Chondrocyte (in vitro differentiated cells): Measurements from ENCODE around the gene AGPAT4. TPM values are rescaled to one million over a fixed set of nuclear protein-coding genes. Genes with fewer than 3 reads are reported as not detected.

Source experiments
- DNase-seq: peaks from one replicate; pipeline ENCODE4 v3.0.0; 2021; ENCODE audit warnings: mixed read lengths, low spot score
- H3K27ac Mint-ChIP-seq: one replicate; pipeline ENCODE4 v1.8.0; 2021; ENCODE audit warnings: mild to moderate bottlenecking, moderate library complexity, mixed read lengths; ENCODE audit not compliant: unreplicated experiment
- H3K27me3 Mint-ChIP-seq: 2 replicates; pipeline ENCODE4 v1.8.0; 2021; ENCODE audit warnings: low read depth, mixed read lengths
- H3K36me3 Mint-ChIP-seq: 2 replicates; pipeline ENCODE4 v1.8.0; 2021; ENCODE audit warnings: low read depth, mixed read lengths
- H3K4me1 Mint-ChIP-seq: 2 replicates; pipeline ENCODE4 v1.8.0; 2021; ENCODE audit warnings: low read depth, mild to moderate bottlenecking, mixed read lengths
- H3K4me3 Mint-ChIP-seq: one replicate; pipeline ENCODE4 v1.8.0; 2021; ENCODE audit warnings: mild to moderate bottlenecking, moderate library complexity, mixed read lengths; ENCODE audit not compliant: unreplicated experiment
- H3K9me3 Mint-ChIP-seq: 2 replicates; pipeline ENCODE4 v1.8.0; 2021; ENCODE audit warnings: low read depth, mixed read lengths
- CTCF ChIP-seq: fragments of 200-600 bp; sonication (generic); IDR thresholded peaks from 2 replicates; pipeline ENCODE4 v1.5.0; 2021; ENCODE audit warnings: antibody characterized with exemption, mild to moderate bottlenecking, moderate library complexity
- total RNA-seq: library from RNA; stranded (reverse); gene quantifications from 3 replicates; pipeline ENCODE4 v1.2.1, GENCODE V29; 2021

Gene AGPAT4
- total RNA-seq, 1 donor from 2014 or later: 11.9 TPM

- DNase-seq: no peak
- H3K9me3 Mint-ChIP-seq: peaks cover 4% of the 10 kb centered on the region
- peaks cover 7% of the 10 kb centered on the region for H3K36me3 Mint-ChIP-seq
Measured at GRCh38 chr6:161216616-161217205, 57.1 kb downstream of the AGPAT4 start.

GRCh38 chr6:161215876-161216615 lies 57.8 kb downstream of the AGPAT4 start:
- H3K36me3 Mint-ChIP-seq: peaks cover 6% of the 10 kb centered on the region
- peak overlapping the region; percentile 69 for H3K27ac Mint-ChIP-seq
- peaks cover 11% of the 10 kb centered on the region for H3K4me1 Mint-ChIP-seq
- H3K4me3 Mint-ChIP-seq: no peak overlapping the region
- TF ChIP-seq CTCF: no peak
- no peak for DNase-seq
- H3K27me3 Mint-ChIP-seq: no peaks in the 10 kb centered on the region
- H3K9me3 Mint-ChIP-seq: peaks cover 9% of the 10 kb centered on the region

More at GRCh38 chr6:161216616-161217205, 57.1 kb downstream of the AGPAT4 start:
- no peak for TF ChIP-seq CTCF
- H3K27ac Mint-ChIP-seq: no peak overlapping the region
- H3K4me1 Mint-ChIP-seq: peaks cover 11% of the 10 kb centered on the region
- H3K4me3 Mint-ChIP-seq: no peak overlapping the region
- H3K27me3 Mint-ChIP-seq: no peaks in the 10 kb centered on the region

- Mint-ChIP-seq H3K27me3 (no peaks in the 10 kb centered on the region), H3K27ac (peak overlapping the region; percentile 69), H3K36me3 (peaks cover 6% of the 10 kb centered on the region), H3K4me1 (peaks cover 11% of the 10 kb centered on the region), H3K9me3 (peaks cover 9% of the 10 kb centered on the region), H3K4me3 (no peak overlapping the region)
- no peak for DNase-seq
- TF ChIP-seq CTCF: no peak
Measured at GRCh38 chr6:161215193-161215592, 58.7 kb downstream of the AGPAT4 start.

- no peak overlapping the region for H3K27ac Mint-ChIP-seq
- no peak for TF ChIP-seq CTCF
- H3K4me1 Mint-ChIP-seq: peaks cover 11% of the 10 kb centered on the region
- H3K4me3 Mint-ChIP-seq: no peak overlapping the region
- peaks cover 6% of the 10 kb centered on the region for H3K36me3 Mint-ChIP-seq
- no peak for DNase-seq
- H3K27me3 Mint-ChIP-seq: no peaks in the 10 kb centered on the region
- peaks cover 10% of the 10 kb centered on the region for H3K9me3 Mint-ChIP-seq
Measured at GRCh38 chr6:161214722-161215121, 59.1 kb downstream of the AGPAT4 start.

GRCh38 chr6:161212902-161213301 lies 61.0 kb downstream of the AGPAT4 start:
- TF ChIP-seq CTCF: no peak
- Mint-ChIP-seq H3K27ac (no peak overlapping the region), H3K27me3 (no peaks in the 10 kb centered on the region), H3K9me3 (peaks cover 17% of the 10 kb centered on the region), H3K4me3 (no peak overlapping the region), H3K4me1 (peaks cover 11% of the 10 kb centered on the region), H3K36me3 (peaks cover 7% of the 10 kb centered on the region)
- no peak for DNase-seq
